ENCODE data around the gene BIRC7. TPM values are rescaled to one million over a fixed set of nuclear protein-coding genes. Genes with fewer than 3 reads are reported as not detected.

BIRC7 gene
- total and polyA plus RNA-seq, 10 donors, result 0.40 to 2.9 (median 1.2) TPM; not detected in 2

- 88 to 94% (median 91%) methylated on average over 13 to 17 of the region's 17 CpGs for WGBS, 5 donors
- intact Hi-C loops (cut with DNase I; ENCODE audit: low total_unique reads), result no loop called here
These were observed 45.7 kb upstream of the BIRC7 start for GRCh38 chr20:63189846-63190559.

DNA sequence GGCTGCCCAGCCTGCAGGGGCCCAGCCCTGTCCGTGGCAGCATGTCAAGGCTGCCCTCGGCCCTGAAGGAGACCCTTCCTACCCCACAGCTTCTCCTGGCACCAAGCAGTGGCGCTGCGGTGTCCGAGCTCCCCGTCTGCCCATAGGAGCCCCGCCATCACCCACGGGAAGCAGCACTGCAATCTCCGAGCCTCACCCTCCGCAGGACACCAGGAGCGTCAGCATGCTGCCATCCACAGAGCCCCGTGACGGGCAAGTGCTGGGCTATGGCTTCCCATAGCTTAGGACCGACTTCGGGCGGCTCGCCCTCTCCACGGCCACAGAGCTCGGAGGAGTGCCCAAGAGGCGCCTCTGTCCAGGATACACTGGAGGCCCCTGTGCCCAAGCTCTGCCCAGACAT, 44.9 kb upstream of the BIRC7 start:
- H3K4me1 ChIP-seq, result no peaks in the 10 kb centered on the region
- intact Hi-C loops (cut with DNase I; ENCODE audit: low total_unique reads), result no loop called here
- no peak overlapping the region for H3K4me3 ChIP-seq
- TF ChIP-seq POLR2AphosphoS5 (IDR thresholded peaks at IDR 0.05) (no peak), POLR2A (IDR thresholded peaks at IDR 0.05) (no peak)
- TF ChIP-seq, protein P1, sequence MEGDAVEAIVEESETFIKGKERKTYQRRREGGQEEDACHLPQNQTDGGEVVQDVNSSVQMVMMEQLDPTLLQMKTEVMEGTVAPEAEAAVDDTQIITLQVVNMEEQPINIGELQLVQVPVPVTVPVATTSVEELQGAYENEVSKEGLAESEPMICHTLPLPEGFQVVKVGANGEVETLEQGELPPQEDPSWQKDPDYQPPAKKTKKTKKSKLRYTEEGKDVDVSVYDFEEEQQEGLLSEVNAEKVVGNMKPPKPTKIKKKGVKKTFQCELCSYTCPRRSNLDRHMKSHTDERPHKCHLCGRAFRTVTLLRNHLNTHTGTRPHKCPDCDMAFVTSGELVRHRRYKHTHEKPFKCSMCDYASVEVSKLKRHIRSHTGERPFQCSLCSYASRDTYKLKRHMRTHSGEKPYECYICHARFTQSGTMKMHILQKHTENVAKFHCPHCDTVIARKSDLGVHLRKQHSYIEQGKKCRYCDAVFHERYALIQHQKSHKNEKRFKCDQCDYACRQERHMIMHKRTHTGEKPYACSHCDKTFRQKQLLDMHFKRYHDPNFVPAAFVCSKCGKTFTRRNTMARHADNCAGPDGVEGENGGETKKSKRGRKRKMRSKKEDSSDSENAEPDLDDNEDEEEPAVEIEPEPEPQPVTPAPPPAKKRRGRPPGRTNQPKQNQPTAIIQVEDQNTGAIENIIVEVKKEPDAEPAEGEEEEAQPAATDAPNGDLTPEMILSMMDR (IDR thresholded peaks at IDR 0.05 in 8 of 11, conservative IDR thresholded peaks at IDR 0.05 in 3 of 11), result no peak
- H3K27me3 ChIP-seq (replicated peaks in 1 of 7), result no peaks in the 10 kb centered on the region
- DNase-seq, result peak; percentile 72
- peaks cover 0 to 20% (median 12%) of the 10 kb centered on the region in 6 donors for H3K36me3 ChIP-seq
- no peak overlapping the region for H3K27ac ChIP-seq
- 89 to 94% (median 91%) methylated on average over 11 to 20 of the region's 20 CpGs for WGBS, 5 donors
- no peaks in the 10 kb centered on the region for H3K9me3 ChIP-seq

More at GRCh38 chr20:63189846-63190559, 45.7 kb upstream of the BIRC7 start:
- DNase-seq, result no peak
- H3K4me3 ChIP-seq, result no peak overlapping the region
- TF ChIP-seq, protein P1 (IDR thresholded peaks at IDR 0.05 in 8 of 11, conservative IDR thresholded peaks at IDR 0.05 in 3 of 11), result no peak
- no peak for TF ChIP-seq POLR2AphosphoS5 (IDR thresholded peaks at IDR 0.05)
- TF ChIP-seq POLR2A (IDR thresholded peaks at IDR 0.05), result no peak
- H3K4me1 ChIP-seq, result no peaks in the 10 kb centered on the region
- H3K27ac ChIP-seq, result no peak overlapping the region
- no peaks in the 10 kb centered on the region for H3K9me3 ChIP-seq
- H3K27me3 ChIP-seq (replicated peaks in 1 of 7), result no peaks in the 10 kb centered on the region
- peaks cover 0 to 12% (median 4%) of the 10 kb centered on the region in 6 donors for H3K36me3 ChIP-seq

- TF ChIP-seq, protein P1 (IDR thresholded peaks at IDR 0.05 in 8 of 11, conservative IDR thresholded peaks at IDR 0.05 in 3 of 11), result no peak
- no peak for TF ChIP-seq POLR2A (IDR thresholded peaks at IDR 0.05)
- peak in 1 of 3 donors; percentile 19 for TF ChIP-seq POLR2AphosphoS5 (IDR thresholded peaks at IDR 0.05)
- intact Hi-C loops (cut with DNase I; ENCODE audit: low total_unique reads), result no loop called here
- H3K4me3 ChIP-seq, result no peak overlapping the region
- no peaks in the 10 kb centered on the region for H3K4me1 ChIP-seq
- H3K36me3 ChIP-seq, result peaks cover 0 to 26% (median 14%) of the 10 kb centered on the region in 6 donors
- DNase-seq, result no peak
- H3K27me3 ChIP-seq (replicated peaks in 1 of 7), result no peaks in the 10 kb centered on the region
- WGBS, 5 donors, result 84 to 87% (median 84%) methylated on average over 14 of the region's 14 CpGs
- no peak overlapping the region for H3K27ac ChIP-seq
- H3K9me3 ChIP-seq, result no peaks in the 10 kb centered on the region
These were observed 44.3 kb upstream of the BIRC7 start for GRCh38 chr20:63191400-63191799.

DNA sequence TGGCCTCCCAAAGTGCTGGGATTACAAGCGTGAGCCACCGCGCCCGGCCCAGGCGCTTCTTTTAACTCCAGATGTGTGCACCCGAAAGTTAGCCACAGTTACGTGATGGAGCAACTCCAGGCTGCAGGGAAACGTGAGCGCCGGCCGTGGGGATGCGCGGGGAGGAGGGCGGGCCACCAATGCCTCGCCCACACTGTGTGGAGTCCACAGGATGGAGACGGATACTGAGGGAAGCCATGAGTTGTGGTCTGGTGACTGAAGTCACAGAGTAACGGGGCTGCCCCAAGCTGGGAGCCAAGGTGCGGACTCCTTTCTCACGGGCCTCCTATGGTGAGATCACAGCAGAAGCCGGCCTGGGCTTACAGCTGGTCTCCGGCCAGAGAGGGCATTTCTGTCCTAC, 43.0 kb upstream of the BIRC7 start:
- TF ChIP-seq POLR2AphosphoS5 (IDR thresholded peaks at IDR 0.05), result no peak
- no peak for TF ChIP-seq POLR2A (IDR thresholded peaks at IDR 0.05)
- WGBS, 5 donors, result 88 to 93% (median 92%) methylated on average over 20 to 21 of the region's 21 CpGs
- H3K27me3 ChIP-seq (replicated peaks in 1 of 7), result no peaks in the 10 kb centered on the region

More for the DNA sequence above, 43.0 kb upstream of the BIRC7 start:
- intact Hi-C loops (cut with DNase I; ENCODE audit: low total_unique reads), result no loop called here
- Histone ChIP-seq H3K4me3 (no peak overlapping the region), H3K4me1 (peaks cover 0 to 13% (median 1%) of the 10 kb centered on the region in 6 donors), H3K9me3 (no peaks in the 10 kb centered on the region), H3K36me3 (peaks cover 0 to 39% (median 20%) of the 10 kb centered on the region in 6 donors), H3K27ac (no peak overlapping the region)
- DNase-seq, result no peak
